ENCODE measurements around the gene SOX21. TPM values are rescaled to one million over a fixed set of nuclear protein-coding genes. Genes with fewer than 3 reads are reported as not detected.
"Not testable (repeated sequence)": the region's sequence is repeated elsewhere in the genome, so short reads cannot be mapped to it uniquely, and the experiment has no call there.

The SOX21 gene
- total RNA-seq (2012; rRNA removed): not detected in 2 replicates

DNA sequence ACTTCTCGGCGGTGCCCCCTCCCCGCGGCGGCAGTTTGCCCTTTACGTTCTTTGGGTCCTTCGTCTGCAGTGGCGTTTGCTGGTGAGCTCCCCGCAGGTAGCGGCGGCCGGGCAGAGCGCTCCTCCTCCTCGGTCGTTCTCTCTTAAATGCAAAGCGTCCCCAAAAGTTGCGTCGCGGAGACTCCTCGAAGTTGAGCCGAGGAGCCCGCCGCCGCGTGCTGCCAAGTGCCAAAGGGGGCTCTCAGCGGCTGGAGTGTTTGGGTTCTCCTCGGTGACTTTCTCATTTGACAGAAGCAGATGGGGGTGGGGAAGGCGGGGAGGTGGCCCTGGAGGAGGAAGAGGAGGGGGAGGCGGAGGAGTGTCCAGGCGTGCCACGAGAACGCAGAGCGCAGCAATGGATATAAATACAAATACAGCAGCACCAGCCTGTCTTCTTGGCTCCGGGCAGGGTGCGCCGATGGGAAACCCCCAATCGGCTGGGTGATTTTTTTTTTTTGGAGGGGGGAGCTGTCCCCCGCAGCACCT lies at the start of gene SOX21:
Gene SOX21 (minus strand): TSS at position 259 of the 525 bp plus-strand sequence. CDS start 496 bp downstream, outside the sequence.
- peaks cover 25% of the 10 kb centered on the region for H3K4me1 ChIP-seq (ENCODE audit: control insufficient read depth, insufficient read depth, low read length)
- no peaks in the 10 kb centered on the region for H3K36me3 ChIP-seq (ENCODE audit: insufficient read depth, low read length)
- peak within 1 kb of the TSS; percentile 78 for H3K4me2 ChIP-seq (ENCODE audit: low read length)
- H3K9ac ChIP-seq (ENCODE audit: low read depth, low read length): no peak within 1 kb of the TSS
- no peaks in the 10 kb centered on the region for H3K9me3 ChIP-seq (replicated peaks; ENCODE audit: low read length)
- H3K4me3 ChIP-seq (ENCODE audit: low read length): peak within 1 kb of the TSS; percentile 62
- H3K27me3 ChIP-seq (ENCODE audit: control insufficient read depth, insufficient read depth, low read length): peaks cover 90% of the 10 kb centered on the region

- Histone ChIP-seq H3K4me2 (ENCODE audit: low read length) (no peak overlapping the region), H3K36me3 (ENCODE audit: insufficient read depth, low read length) (no peaks in the 10 kb centered on the region), H3K9me3 (replicated peaks; ENCODE audit: low read length) (no peaks in the 10 kb centered on the region), H3K4me3 (ENCODE audit: low read length) (no peak overlapping the region), H3K4me1 (ENCODE audit: control insufficient read depth, insufficient read depth, low read length) (no peaks in the 10 kb centered on the region), H3K27me3 (ENCODE audit: control insufficient read depth, insufficient read depth, low read length) (peaks cover 17% of the 10 kb centered on the region), H3K9ac (ENCODE audit: low read depth, low read length) (no peak overlapping the region)
These were observed 49.1 kb upstream of the SOX21 start for GRCh38 chr13:94761407-94761806.

GRCh38 chr13:94759120-94759728 lies 46.9 kb upstream of the SOX21 start:
- H3K4me3 ChIP-seq (ENCODE audit: low read length): no peak overlapping the region
- H3K9ac ChIP-seq (ENCODE audit: low read depth, low read length): no peak overlapping the region
- no peak overlapping the region for H3K4me2 ChIP-seq (ENCODE audit: low read length)
- peaks cover 17% of the 10 kb centered on the region for H3K27me3 ChIP-seq (ENCODE audit: control insufficient read depth, insufficient read depth, low read length)
- no peaks in the 10 kb centered on the region for H3K4me1 ChIP-seq (ENCODE audit: control insufficient read depth, insufficient read depth, low read length)
- H3K9me3 ChIP-seq (replicated peaks; ENCODE audit: low read length): no peaks in the 10 kb centered on the region
- no peaks in the 10 kb centered on the region for H3K36me3 ChIP-seq (ENCODE audit: insufficient read depth, low read length)

DNA sequence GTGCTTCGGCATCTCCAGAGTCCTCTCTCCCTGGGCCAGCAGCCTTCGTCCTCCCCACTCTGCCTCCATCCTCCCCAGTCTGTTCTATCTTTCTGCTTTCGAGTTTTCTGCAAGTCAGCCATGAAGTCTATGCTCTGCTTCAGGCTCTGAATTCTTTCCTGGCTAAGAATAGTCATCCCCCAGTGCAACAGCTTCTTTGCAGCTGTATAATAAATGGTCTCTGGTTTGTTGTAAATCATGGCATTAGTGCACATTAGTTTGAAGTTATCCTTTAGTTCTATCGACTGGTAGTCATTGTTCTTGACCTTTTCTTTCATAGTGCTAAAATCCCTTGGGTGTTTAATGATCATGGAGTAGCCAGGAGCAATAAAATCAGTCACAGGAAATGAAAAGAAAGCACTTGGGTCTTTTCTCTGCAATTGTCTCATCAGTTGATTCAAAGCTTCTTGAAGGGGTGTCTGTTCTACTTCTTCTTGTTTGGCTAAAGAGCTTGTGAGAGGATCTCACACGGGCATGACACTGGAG lies 46.2 kb upstream of the SOX21 start:
- Histone ChIP-seq H3K4me2 (ENCODE audit: low read length) (no peak overlapping the region), H3K27me3 (ENCODE audit: control insufficient read depth, insufficient read depth, low read length) (peaks cover 17% of the 10 kb centered on the region), H3K4me3 (ENCODE audit: low read length) (no peak overlapping the region), H3K4me1 (ENCODE audit: control insufficient read depth, insufficient read depth, low read length) (no peaks in the 10 kb centered on the region), H3K9me3 (replicated peaks; ENCODE audit: low read length) (no peaks in the 10 kb centered on the region), H3K36me3 (ENCODE audit: insufficient read depth, low read length) (no peaks in the 10 kb centered on the region), H3K9ac (ENCODE audit: low read depth, low read length) (no peak overlapping the region)

GRCh38 chr13:94753327-94753726 lies 41.0 kb upstream of the SOX21 start:
- H3K4me2 ChIP-seq (ENCODE audit: low read length): no peak overlapping the region
- peaks cover 31% of the 10 kb centered on the region for H3K27me3 ChIP-seq (ENCODE audit: control insufficient read depth, insufficient read depth, low read length)
- no peaks in the 10 kb centered on the region for H3K9me3 ChIP-seq (replicated peaks; ENCODE audit: low read length)
- H3K4me3 ChIP-seq (ENCODE audit: low read length): no peak overlapping the region
- no peaks in the 10 kb centered on the region for H3K36me3 ChIP-seq (ENCODE audit: insufficient read depth, low read length)
- H3K9ac ChIP-seq (ENCODE audit: low read depth, low read length): no peak overlapping the region
- H3K4me1 ChIP-seq (ENCODE audit: control insufficient read depth, insufficient read depth, low read length): no peaks in the 10 kb centered on the region

GRCh38 chr13:94749162-94749561 lies 36.8 kb upstream of the SOX21 start:
- no peak overlapping the region for H3K4me2 ChIP-seq (ENCODE audit: low read length)
- H3K9me3 ChIP-seq (replicated peaks; ENCODE audit: low read length): no peaks in the 10 kb centered on the region
- peaks cover 33% of the 10 kb centered on the region for H3K27me3 ChIP-seq (ENCODE audit: control insufficient read depth, insufficient read depth, low read length)
- H3K36me3 ChIP-seq (ENCODE audit: insufficient read depth, low read length): no peaks in the 10 kb centered on the region
- no peak overlapping the region for H3K4me3 ChIP-seq (ENCODE audit: low read length)
- no peak overlapping the region for H3K9ac ChIP-seq (ENCODE audit: low read depth, low read length)
- no peaks in the 10 kb centered on the region for H3K4me1 ChIP-seq (ENCODE audit: control insufficient read depth, insufficient read depth, low read length)

DNA sequence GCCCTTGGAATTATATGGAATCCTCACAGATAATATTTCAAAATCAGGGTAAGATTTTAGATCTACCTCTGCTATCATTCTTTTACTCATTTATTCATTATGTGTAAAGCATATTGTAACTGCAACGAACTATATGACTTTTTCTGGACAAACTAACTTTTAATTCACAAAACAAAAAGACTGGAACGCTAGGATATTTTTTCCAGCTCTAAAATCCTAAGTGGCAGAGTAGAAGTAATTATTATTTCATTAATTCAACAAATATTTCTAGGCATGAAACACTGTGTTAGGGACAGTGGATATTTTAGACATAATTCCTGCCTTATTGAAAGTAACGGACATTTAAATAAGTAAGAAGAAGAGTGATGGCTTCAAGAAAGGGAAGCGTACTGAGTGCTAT lies 26.9 kb upstream of the SOX21 start:
- Histone ChIP-seq H3K36me3 (ENCODE audit: insufficient read depth, low read length) (no peaks in the 10 kb centered on the region), H3K9ac (ENCODE audit: low read depth, low read length) (no peak overlapping the region), H3K4me3 (ENCODE audit: low read length) (no peak overlapping the region), H3K4me2 (ENCODE audit: low read length) (no peak overlapping the region), H3K4me1 (ENCODE audit: control insufficient read depth, insufficient read depth, low read length) (no peaks in the 10 kb centered on the region), H3K9me3 (replicated peaks; ENCODE audit: low read length) (no peaks in the 10 kb centered on the region), H3K27me3 (ENCODE audit: control insufficient read depth, insufficient read depth, low read length) (peaks cover 3% of the 10 kb centered on the region)

- peaks cover 3% of the 10 kb centered on the region for H3K27me3 ChIP-seq (ENCODE audit: control insufficient read depth, insufficient read depth, low read length)
- H3K4me1 ChIP-seq (ENCODE audit: control insufficient read depth, insufficient read depth, low read length): no peaks in the 10 kb centered on the region
- no peaks in the 10 kb centered on the region for H3K9me3 ChIP-seq (replicated peaks; ENCODE audit: low read length)
- no peak overlapping the region for H3K9ac ChIP-seq (ENCODE audit: low read depth, low read length)
- H3K4me3 ChIP-seq (ENCODE audit: low read length): no peak overlapping the region
- no peak overlapping the region for H3K4me2 ChIP-seq (ENCODE audit: low read length)
- H3K36me3 ChIP-seq (ENCODE audit: insufficient read depth, low read length): no peaks in the 10 kb centered on the region
These were observed 18.7 kb upstream of the SOX21 start for GRCh38 chr13:94731028-94731427.

- not testable (repeated sequence) for H3K36me3 ChIP-seq (ENCODE audit: insufficient read depth, low read length); H3K9me3 ChIP-seq (replicated peaks; ENCODE audit: low read length); H3K4me2 ChIP-seq (ENCODE audit: low read length); H3K27me3 ChIP-seq (ENCODE audit: control insufficient read depth, insufficient read depth, low read length); H3K4me1 ChIP-seq (ENCODE audit: control insufficient read depth, insufficient read depth, low read length); H3K9ac ChIP-seq (ENCODE audit: low read depth, low read length); H3K4me3 ChIP-seq (ENCODE audit: low read length)
These were observed 17.6 kb upstream of the SOX21 start for GRCh38 chr13:94729941-94730340.

DNA sequence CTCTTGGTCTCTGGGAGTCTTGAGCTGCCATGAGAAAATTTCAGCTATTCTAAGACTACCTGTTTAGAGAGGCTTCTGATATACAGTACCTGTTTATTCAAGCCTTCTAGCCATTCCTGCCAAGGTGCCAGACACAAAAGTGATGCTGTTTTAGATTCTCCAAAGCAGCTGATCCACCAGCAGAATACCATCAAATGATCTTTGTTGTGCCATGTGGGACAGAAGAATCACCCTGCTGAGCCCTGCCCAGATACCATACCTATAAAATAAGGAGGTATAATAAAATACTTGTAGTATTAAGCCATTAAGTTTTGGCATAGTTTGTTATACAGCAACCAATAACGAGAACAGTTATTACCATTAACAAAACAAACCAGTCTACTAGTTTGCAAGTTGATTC lies 14.1 kb upstream of the SOX21 start:
- Histone ChIP-seq H3K9me3 (replicated peaks; ENCODE audit: low read length) (no peaks in the 10 kb centered on the region), H3K9ac (ENCODE audit: low read depth, low read length) (no peak overlapping the region), H3K4me1 (ENCODE audit: control insufficient read depth, insufficient read depth, low read length) (no peaks in the 10 kb centered on the region), H3K4me3 (ENCODE audit: low read length) (no peak overlapping the region), H3K27me3 (ENCODE audit: control insufficient read depth, insufficient read depth, low read length) (peaks cover 11% of the 10 kb centered on the region), H3K36me3 (ENCODE audit: insufficient read depth, low read length) (no peaks in the 10 kb centered on the region), H3K4me2 (ENCODE audit: low read length) (no peak overlapping the region)

DNA sequence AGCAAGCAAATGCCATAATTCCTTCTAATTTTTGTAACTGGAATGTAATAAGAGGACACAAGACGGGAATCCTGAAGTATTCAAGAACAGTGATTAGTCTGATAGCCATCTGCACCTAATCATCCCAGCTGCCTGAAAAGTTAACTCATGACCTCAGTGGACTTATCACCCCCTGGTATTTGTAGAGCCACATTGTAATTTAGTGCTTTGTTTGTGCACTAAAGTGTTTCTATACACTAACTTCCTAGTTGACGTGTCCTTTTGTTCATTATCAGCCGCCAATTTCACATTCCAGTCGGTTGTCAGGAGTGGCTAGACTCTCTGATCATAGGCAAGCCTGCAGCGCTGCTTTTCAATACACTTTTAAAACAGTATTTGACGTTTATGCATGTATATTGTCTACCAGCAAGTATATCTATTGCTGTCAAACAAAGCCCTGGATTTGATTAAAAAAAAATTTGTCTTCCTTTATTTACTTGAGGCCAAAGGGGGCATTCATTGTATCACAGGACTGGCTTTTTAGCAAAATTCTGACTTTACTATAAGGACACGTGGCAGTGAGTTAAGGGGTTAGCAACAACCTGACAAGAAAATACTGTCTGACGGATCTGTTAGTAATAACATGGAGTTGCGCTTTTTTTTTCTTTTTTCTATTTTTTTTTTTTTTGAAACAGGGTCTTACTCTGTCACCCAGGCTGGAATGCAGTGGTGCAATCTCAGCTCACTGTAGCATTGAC lies 10.4 kb upstream of the SOX21 start:
- Histone ChIP-seq H3K36me3 (ENCODE audit: insufficient read depth, low read length) (no peaks in the 10 kb centered on the region), H3K9ac (ENCODE audit: low read depth, low read length) (no peak overlapping the region), H3K4me3 (ENCODE audit: low read length) (no peak overlapping the region), H3K9me3 (replicated peaks; ENCODE audit: low read length) (no peaks in the 10 kb centered on the region), H3K27me3 (ENCODE audit: control insufficient read depth, insufficient read depth, low read length) (peaks cover 17% of the 10 kb centered on the region), H3K4me1 (ENCODE audit: control insufficient read depth, insufficient read depth, low read length) (no peaks in the 10 kb centered on the region), H3K4me2 (ENCODE audit: low read length) (no peak overlapping the region)

Measured in skeletal muscle satellite cell (primary cell).